Measurements from ENCODE around the gene SPHKAP.

The SPHKAP gene

GRCh38 chr2:228037915-228038314 lies 143.6 kb downstream of the SPHKAP start:
- H3K9me3 ChIP-seq (ENCODE audit: insufficient read depth, low read depth, low read length): no peaks in the 10 kb centered on the region
- H3F3A ChIP-seq (ENCODE audit: low read depth): no peaks in the 10 kb centered on the region
- no peaks in the 10 kb centered on the region for H3K79me2 ChIP-seq (ENCODE audit: insufficient read depth, low read length)
- H3K4me1 ChIP-seq (ENCODE audit: insufficient read depth, low read length, poor library complexity, severe bottlenecking): no peaks in the 10 kb centered on the region
- no peaks in the 10 kb centered on the region for H3K36me3 ChIP-seq (ENCODE audit: insufficient read depth, low read length)
- no peak overlapping the region for H2AFZ ChIP-seq (ENCODE audit: low read length)
- H3K9ac ChIP-seq (ENCODE audit: low read depth, low read length, poor library complexity, severe bottlenecking): no peak overlapping the region
- H3K27me3 ChIP-seq (ENCODE audit: insufficient read depth, low read length, poor library complexity, severe bottlenecking): no peaks in the 10 kb centered on the region
- H3K4me3 ChIP-seq (ENCODE audit: low read length, poor library complexity, severe bottlenecking): no peak overlapping the region
- no peaks in the 10 kb centered on the region for H4K20me1 ChIP-seq (ENCODE audit: insufficient read depth, low read length, poor library complexity, severe bottlenecking)
- TF ChIP-seq EZH2phosphoT487 (IDR thresholded peaks at IDR 0.05; ENCODE audit: borderline replicate concordance): no peak
- no peak for TF ChIP-seq CTCF (conservative IDR thresholded peaks at IDR 0.05; ENCODE audit: low read length)
- no peaks in the 10 kb centered on the region for H3K9me2 ChIP-seq (replicated peaks; ENCODE audit: low read depth, low read length)
- H3K4me2 ChIP-seq (ENCODE audit: low read depth, low read length, poor library complexity, severe bottlenecking): no peak overlapping the region

DNA sequence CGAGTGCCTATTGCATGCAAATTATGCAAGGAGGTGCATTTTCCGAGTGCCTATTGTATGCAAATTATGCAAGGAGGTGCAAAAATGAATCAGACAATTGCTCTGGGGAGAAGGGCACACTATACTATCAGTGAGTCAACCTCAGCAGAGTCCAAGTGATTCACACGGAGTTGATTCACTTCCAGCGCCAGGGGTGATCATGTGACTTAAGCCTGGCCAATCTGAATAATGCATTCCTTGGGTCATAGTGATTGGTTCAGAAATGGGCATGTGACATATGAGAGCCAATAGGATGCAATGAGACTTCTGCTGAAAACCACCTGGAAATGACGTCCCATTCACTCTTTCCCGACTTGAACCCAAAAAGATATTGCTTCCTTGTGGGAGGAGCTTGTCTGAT lies 157.9 kb downstream of the SPHKAP start:
- Histone ChIP-seq H3K9me2 (replicated peaks; ENCODE audit: low read depth, low read length) (no peaks in the 10 kb centered on the region), H3K36me3 (ENCODE audit: insufficient read depth, low read length) (no peaks in the 10 kb centered on the region), H3K27me3 (ENCODE audit: insufficient read depth, low read length, poor library complexity, severe bottlenecking) (no peaks in the 10 kb centered on the region), H4K20me1 (ENCODE audit: insufficient read depth, low read length, poor library complexity, severe bottlenecking) (no peaks in the 10 kb centered on the region), H3K9me3 (ENCODE audit: insufficient read depth, low read depth, low read length) (no peaks in the 10 kb centered on the region; the same call in 1 of the 2 replicates), H3K9ac (ENCODE audit: low read depth, low read length, poor library complexity, severe bottlenecking) (no peak overlapping the region), H3K4me1 (ENCODE audit: insufficient read depth, low read length, poor library complexity, severe bottlenecking) (no peaks in the 10 kb centered on the region), H3F3A (ENCODE audit: low read depth) (no peaks in the 10 kb centered on the region), H3K4me3 (ENCODE audit: low read length, poor library complexity, severe bottlenecking) (no peak overlapping the region), H2AFZ (ENCODE audit: low read length) (no peak overlapping the region), H3K4me2 (ENCODE audit: low read depth, low read length, poor library complexity, severe bottlenecking) (no peak overlapping the region), H3K79me2 (ENCODE audit: insufficient read depth, low read length) (no peaks in the 10 kb centered on the region)
- TF ChIP-seq EZH2phosphoT487 (IDR thresholded peaks at IDR 0.05; ENCODE audit: borderline replicate concordance): no peak
- no peak for TF ChIP-seq CTCF (conservative IDR thresholded peaks at IDR 0.05; ENCODE audit: low read length)

- H3K4me1 ChIP-seq (ENCODE audit: insufficient read depth, low read length, poor library complexity, severe bottlenecking): no peaks in the 10 kb centered on the region
- no peaks in the 10 kb centered on the region for H3F3A ChIP-seq (ENCODE audit: low read depth)
- H3K27me3 ChIP-seq (ENCODE audit: insufficient read depth, low read length, poor library complexity, severe bottlenecking): no peaks in the 10 kb centered on the region
- H3K9me3 ChIP-seq (ENCODE audit: insufficient read depth, low read depth, low read length): no peaks in the 10 kb centered on the region; the same call in 1 of the 2 replicates
- H3K4me3 ChIP-seq (ENCODE audit: low read length, poor library complexity, severe bottlenecking): no peak overlapping the region
- no peak overlapping the region for H3K4me2 ChIP-seq (ENCODE audit: low read depth, low read length, poor library complexity, severe bottlenecking)
- H4K20me1 ChIP-seq (ENCODE audit: insufficient read depth, low read length, poor library complexity, severe bottlenecking): no peaks in the 10 kb centered on the region
- no peak overlapping the region for H3K9ac ChIP-seq (ENCODE audit: low read depth, low read length, poor library complexity, severe bottlenecking)
- no peaks in the 10 kb centered on the region for H3K79me2 ChIP-seq (ENCODE audit: insufficient read depth, low read length)
- TF ChIP-seq CTCF (conservative IDR thresholded peaks at IDR 0.05; ENCODE audit: low read length) (no peak), EZH2phosphoT487 (IDR thresholded peaks at IDR 0.05; ENCODE audit: borderline replicate concordance) (no peak)
- H2AFZ ChIP-seq (ENCODE audit: low read length): no peak overlapping the region
- no peaks in the 10 kb centered on the region for H3K9me2 ChIP-seq (replicated peaks; ENCODE audit: low read depth, low read length)
- H3K36me3 ChIP-seq (ENCODE audit: insufficient read depth, low read length): no peaks in the 10 kb centered on the region
Measured at GRCh38 chr2:228018311-228018710, 163.2 kb downstream of the SPHKAP start.

All from Loucy (cell line).